ENCODE results near the gene PREX1. TPM values are rescaled to one million over a fixed set of nuclear protein-coding genes. Genes with fewer than 3 reads are reported as not detected.
A peak's percentile ranks its signal among the peaks of the same experiment; 100 is the strongest.

Gene PREX1
- total RNA-seq, 1 experiment from 2014 or later = 9.5 TPM

- Histone ChIP-seq H3K36me3 (ENCODE audit: control insufficient read depth, insufficient read depth, low read length) (no peaks in the 10 kb centered on the region), H3K4me1 (no peaks in the 10 kb centered on the region), H3K4me3 (ENCODE audit: low read depth, low read length) (no peak overlapping the region), H3K27me3 (replicated peaks; ENCODE audit: control insufficient read depth, insufficient read depth, low read length) (no peaks in the 10 kb centered on the region; the same call in 1 of the 2 replicates), H3K9me3 (no peaks in the 10 kb centered on the region)
- ChIA-PET POLR2A (interaction anchor here (0.6 kb wide), 1 partner anchor 82 kb away, joined by 4 read pairs; no protein-coding TSS in a partner anchor), CTCF (interaction anchor here (3.1 kb wide), 1 partner anchor 130 kb away, joined by 11 read pairs; no protein-coding TSS in a partner anchor)
- Mint-ChIP-seq H3K4me1 (ENCODE audit: low read depth, unreplicated experiment) (no peaks in the 10 kb centered on the region), H3K9me3 (ENCODE audit: unreplicated experiment) (no peaks in the 10 kb centered on the region), H3K27me3 (ENCODE audit: insufficient read depth, unreplicated experiment) (peaks cover 23% of the 10 kb centered on the region), H3K4me3 (ENCODE audit: unreplicated experiment) (no peak overlapping the region), H3K27ac (ENCODE audit: unreplicated experiment) (no peak overlapping the region), H3K36me3 (ENCODE audit: insufficient read depth, unreplicated experiment) (no peaks in the 10 kb centered on the region)
- no peak for DNase-seq
- TF ChIP-seq CTCF (IDR thresholded peaks at IDR 0.05; ENCODE audit: insufficient read depth in 1 of 2, low read depth in 1 of 2, low read length in 1 of 2, severe bottlenecking in 1 of 2, unreplicated experiment in 1 of 2) = no peak
- no TSS peak for BruUV-seq (replicated peaks)
- intact Hi-C loops (cut with micrococcal nuclease; ENCODE audit: unreplicated experiment) = loop anchor here (5.0 kb wide), 1 partner anchor 326 kb away; no protein-coding TSS in a partner anchor
Measured at GRCh38 chr20:48787861-48788375, 39.9 kb downstream of the PREX1 start.

- no peaks in the 10 kb centered on the region for H3K9me3 Mint-ChIP-seq (ENCODE audit: unreplicated experiment)
- CTCF ChIA-PET = interaction anchor here (3.1 kb wide), 1 partner anchor 130 kb away, joined by 11 read pairs; no protein-coding TSS in a partner anchor
Measured at GRCh38 chr20:48786951-48787705, 40.7 kb downstream of the PREX1 start.

More at GRCh38 chr20:48786951-48787705, 40.7 kb downstream of the PREX1 start:
- H3K36me3 Mint-ChIP-seq (ENCODE audit: insufficient read depth, unreplicated experiment) = no peaks in the 10 kb centered on the region
- peaks cover 23% of the 10 kb centered on the region for H3K27me3 Mint-ChIP-seq (ENCODE audit: insufficient read depth, unreplicated experiment)
- no peak for DNase-seq
- peak overlapping the region; percentile 6 for H3K27ac Mint-ChIP-seq (ENCODE audit: unreplicated experiment)
- no peak for TF ChIP-seq CTCF (IDR thresholded peaks at IDR 0.05; ENCODE audit: insufficient read depth in 1 of 2, low read depth in 1 of 2, low read length in 1 of 2, severe bottlenecking in 1 of 2, unreplicated experiment in 1 of 2)
- no peaks in the 10 kb centered on the region for H3K4me1 Mint-ChIP-seq (ENCODE audit: low read depth, unreplicated experiment)
- H3K36me3 ChIP-seq (ENCODE audit: control insufficient read depth, insufficient read depth, low read length) = no peaks in the 10 kb centered on the region
- H3K27me3 ChIP-seq (replicated peaks; ENCODE audit: control insufficient read depth, insufficient read depth, low read length) = no peaks in the 10 kb centered on the region; the same call in 1 of the 2 replicates
- H3K4me1 ChIP-seq = no peaks in the 10 kb centered on the region
- intact Hi-C loops (cut with micrococcal nuclease; ENCODE audit: unreplicated experiment) = loop anchor here (5.0 kb wide), 1 partner anchor 325 kb away; no protein-coding TSS in a partner anchor
- POLR2A ChIA-PET = interaction anchor here (0.6 to 0.7 kb wide), 2 partner anchors 82 to 105 kb away, joined by 3 to 4 read pairs; no protein-coding TSS in a partner anchor
- no peaks in the 10 kb centered on the region for H3K9me3 ChIP-seq
- no peak overlapping the region for H3K4me3 ChIP-seq (ENCODE audit: low read depth, low read length)
- no TSS peak for BruUV-seq (replicated peaks)
- no peak overlapping the region for H3K4me3 Mint-ChIP-seq (ENCODE audit: unreplicated experiment)

All from Caco-2 (cell line).